ENCODE measurements around the gene CLDN34.

CLDN34 gene

GRCh38 chrX:9997041-9997440 is 29.9 kb downstream of the CLDN34 start:
- TF ChIP-seq RAD21 (IDR thresholded peaks at IDR 0.05; ENCODE audit: low read depth): no peak
- TF ChIP-seq NFIC (IDR thresholded peaks at IDR 0.05): no peak
- no peak for TF ChIP-seq USF1 (IDR thresholded peaks at IDR 0.05)
- TF ChIP-seq FOXM1 (IDR thresholded peaks at IDR 0.05; ENCODE audit: borderline replicate concordance, low read depth): no peak
- TF ChIP-seq ZBTB7A (IDR thresholded peaks at IDR 0.05; ENCODE audit: low read depth): no peak
- TF ChIP-seq TEAD4 (IDR thresholded peaks at IDR 0.05): no peak

- TF ChIP-seq EP300 (IDR thresholded peaks at IDR 0.05; ENCODE audit: borderline replicate concordance): no peak
- TF ChIP-seq RAD21 (IDR thresholded peaks at IDR 0.05; ENCODE audit: low read depth): no peak
- TF ChIP-seq CEBPB (IDR thresholded peaks at IDR 0.05): no peak
- TF ChIP-seq EGR1 (IDR thresholded peaks at IDR 0.05): no peak
- no peak for TF ChIP-seq FOXM1 (IDR thresholded peaks at IDR 0.05; ENCODE audit: borderline replicate concordance, low read depth)
- TF ChIP-seq YY1 (IDR thresholded peaks at IDR 0.05; ENCODE audit: low read depth): no peak
- no peak for TF ChIP-seq ZBTB7A (IDR thresholded peaks at IDR 0.05; ENCODE audit: low read depth)
- no peak for TF ChIP-seq REST (IDR thresholded peaks at IDR 0.05; ENCODE audit: low read depth)
- TF ChIP-seq CREB1 (IDR thresholded peaks at IDR 0.05; ENCODE audit: low read depth): no peak
- no peak for TF ChIP-seq USF1 (IDR thresholded peaks at IDR 0.05)
- no peak for TF ChIP-seq TCF12 (IDR thresholded peaks at IDR 0.05; ENCODE audit: low read depth)
- no peak for TF ChIP-seq TAF1 (IDR thresholded peaks at IDR 0.05; ENCODE audit: low read depth)
- no peak for TF ChIP-seq NFIC (IDR thresholded peaks at IDR 0.05)
Observed at GRCh38 chrX:9997524-9997923, 30.4 kb downstream of the CLDN34 start.

- no peak for TF ChIP-seq CEBPB (IDR thresholded peaks at IDR 0.05)
- no peak for TF ChIP-seq USF1 (IDR thresholded peaks at IDR 0.05)
- no peak for TF ChIP-seq MAX (IDR thresholded peaks at IDR 0.05)
- TF ChIP-seq EP300 (IDR thresholded peaks at IDR 0.05; ENCODE audit: borderline replicate concordance): no peak
- TF ChIP-seq CREB1 (IDR thresholded peaks at IDR 0.05; ENCODE audit: low read depth): no peak
- no peak for TF ChIP-seq YY1 (IDR thresholded peaks at IDR 0.05; ENCODE audit: low read depth)
- no peak for TF ChIP-seq REST (IDR thresholded peaks at IDR 0.05; ENCODE audit: low read depth)
- TF ChIP-seq RAD21 (IDR thresholded peaks at IDR 0.05; ENCODE audit: low read depth): no peak
- TF ChIP-seq FOXM1 (IDR thresholded peaks at IDR 0.05; ENCODE audit: borderline replicate concordance, low read depth): no peak
Observed at GRCh38 chrX:10001496-10001895, 34.3 kb downstream of the CLDN34 start.

GRCh38 chrX:10004832-10005475 is 37.8 kb downstream of the CLDN34 start:
- TF ChIP-seq EP300 (IDR thresholded peaks at IDR 0.05; ENCODE audit: borderline replicate concordance) (no peak), NFIC (IDR thresholded peaks at IDR 0.05) (no peak), EGR1 (IDR thresholded peaks at IDR 0.05) (no peak), TEAD4 (IDR thresholded peaks at IDR 0.05) (no peak), USF1 (IDR thresholded peaks at IDR 0.05) (no peak), CEBPB (IDR thresholded peaks at IDR 0.05) (no peak), CREB1 (IDR thresholded peaks at IDR 0.05; ENCODE audit: low read depth) (no peak), FOXM1 (IDR thresholded peaks at IDR 0.05; ENCODE audit: borderline replicate concordance, low read depth) (no peak), TAF1 (IDR thresholded peaks at IDR 0.05; ENCODE audit: low read depth) (no peak), RAD21 (IDR thresholded peaks at IDR 0.05; ENCODE audit: low read depth) (no peak), REST (IDR thresholded peaks at IDR 0.05; ENCODE audit: low read depth) (no peak), ZBTB7A (IDR thresholded peaks at IDR 0.05; ENCODE audit: low read depth) (no peak), MAX (IDR thresholded peaks at IDR 0.05) (no peak), YY1 (IDR thresholded peaks at IDR 0.05; ENCODE audit: low read depth) (no peak), TCF12 (IDR thresholded peaks at IDR 0.05; ENCODE audit: low read depth) (no peak)
